Lower leg skin (tissue), 4 donors: ENCODE measurements around the gene FBXW8. TPM values are rescaled to one million over a fixed set of nuclear protein-coding genes. Genes with fewer than 3 reads are reported as not detected.

Experiments used
- DNase-seq, 2 donors: peaks; one replicate each; pipeline ENCODE4 v3.0.0-alpha.2; 2019; ENCODE audit warnings: low spot score in 2 of 2
- H3K4me3 ChIP-seq: fragments of 200-600 bp; sonication (generic); 2 replicates; pipeline ENCODE4 v1.5.1; 2017; ENCODE audit warnings: mild to moderate bottlenecking, low read depth; ENCODE audit not compliant: poor library complexity, severe bottlenecking
- POLR2A ChIP-seq, 2 donors: fragments of 450-650 bp; IDR thresholded peaks; one replicate each; pipeline ENCODE4 v1.6.1; 2016 to 2017; ENCODE audit warnings: antibody characterized with exemption in 2 of 2, mild to moderate bottlenecking in 1 of 2, moderate library complexity in 1 of 2
- WGBS, 2 donors: methylation state at CpG; one replicate each; pipeline ENCODE4 v1.1.5; 2018; 5-methylcytosine and 5-hydroxymethylcytosine counted together
- intact Hi-C: fragments of 100-400 bp; cut with DNase I; formaldehyde crosslinking; loops from one replicate; pipeline ENCODE4 v1.15.0; 2023; ENCODE audit warnings: low total_unique reads
- total RNA-seq, 4 donors: library from RNA; depleted of rRNA; stranded (reverse); fragments of >200 nt; gene quantifications; one replicate each; pipeline ENCODE4 v1.1.0, GENCODE V29; 2016
- TF ChIP-seq, protein P1 (sequence below), 3 donors: fragments of 450-650 bp; IDR thresholded peaks; one replicate each; pipeline ENCODE4 v1.5.1; 2016; ENCODE audit warnings: antibody characterized with exemption in 3 of 3, mild to moderate bottlenecking in 3 of 3, moderate library complexity in 2 of 3

FBXW8 gene
- total RNA-seq, 4 donors from 2014 or later: 8.1 to 17.0 (median 15.8) TPM

DNA sequence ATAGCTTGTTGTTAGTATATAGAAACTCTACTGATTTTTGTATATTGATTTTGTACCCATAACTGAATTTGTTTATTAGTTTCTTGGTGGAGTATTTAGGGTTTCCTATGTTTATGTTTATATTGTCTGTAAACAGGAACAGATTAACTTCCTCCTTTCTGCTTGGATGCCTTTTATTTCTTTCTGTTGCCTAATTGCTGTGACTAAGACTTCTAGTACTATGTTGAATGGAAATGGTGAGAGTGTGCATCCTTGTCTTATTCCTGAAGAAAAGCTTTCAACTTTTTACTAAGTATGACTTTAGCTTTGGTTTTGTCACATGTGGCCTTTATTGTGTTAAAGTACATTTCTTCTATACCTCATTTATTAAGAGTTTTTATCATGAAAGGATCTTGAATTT, 20.9 kb downstream of the FBXW8 start:
- TF ChIP-seq POLR2A (IDR thresholded peaks at IDR 0.05): no peak
- TF ChIP-seq, protein P1, sequence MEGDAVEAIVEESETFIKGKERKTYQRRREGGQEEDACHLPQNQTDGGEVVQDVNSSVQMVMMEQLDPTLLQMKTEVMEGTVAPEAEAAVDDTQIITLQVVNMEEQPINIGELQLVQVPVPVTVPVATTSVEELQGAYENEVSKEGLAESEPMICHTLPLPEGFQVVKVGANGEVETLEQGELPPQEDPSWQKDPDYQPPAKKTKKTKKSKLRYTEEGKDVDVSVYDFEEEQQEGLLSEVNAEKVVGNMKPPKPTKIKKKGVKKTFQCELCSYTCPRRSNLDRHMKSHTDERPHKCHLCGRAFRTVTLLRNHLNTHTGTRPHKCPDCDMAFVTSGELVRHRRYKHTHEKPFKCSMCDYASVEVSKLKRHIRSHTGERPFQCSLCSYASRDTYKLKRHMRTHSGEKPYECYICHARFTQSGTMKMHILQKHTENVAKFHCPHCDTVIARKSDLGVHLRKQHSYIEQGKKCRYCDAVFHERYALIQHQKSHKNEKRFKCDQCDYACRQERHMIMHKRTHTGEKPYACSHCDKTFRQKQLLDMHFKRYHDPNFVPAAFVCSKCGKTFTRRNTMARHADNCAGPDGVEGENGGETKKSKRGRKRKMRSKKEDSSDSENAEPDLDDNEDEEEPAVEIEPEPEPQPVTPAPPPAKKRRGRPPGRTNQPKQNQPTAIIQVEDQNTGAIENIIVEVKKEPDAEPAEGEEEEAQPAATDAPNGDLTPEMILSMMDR (IDR thresholded peaks at IDR 0.05): no peak
- intact Hi-C loops: no loop called here
- no peak overlapping the region for H3K4me3 ChIP-seq
- no peak for DNase-seq

DNA sequence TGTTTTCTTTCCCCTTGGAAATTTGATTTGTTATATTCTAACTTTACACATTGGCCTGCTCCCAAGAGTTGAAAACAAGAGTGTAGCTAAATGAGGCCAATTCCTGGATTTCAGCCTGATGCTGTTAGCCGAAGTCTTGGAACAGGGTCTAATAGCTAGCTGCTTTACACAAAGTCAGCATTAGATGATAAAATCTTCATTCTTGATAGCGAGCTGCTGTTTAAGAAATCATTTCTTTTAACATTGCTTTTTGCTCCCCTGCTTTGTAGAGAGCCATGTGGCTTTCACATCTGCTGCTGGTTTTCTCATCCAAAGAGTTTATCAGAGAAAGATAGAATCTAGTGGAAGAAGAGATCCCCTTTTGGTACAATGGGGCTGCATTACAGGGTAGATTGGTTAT, 22.3 kb downstream of the FBXW8 start:
- 38 to 47% methylated on average over 2 of the region's 2 CpGs for WGBS, 2 donors
- H3K4me3 ChIP-seq: no peak overlapping the region
- DNase-seq: no peak
- TF ChIP-seq, protein P1 (IDR thresholded peaks at IDR 0.05): no peak
- no peak for TF ChIP-seq POLR2A (IDR thresholded peaks at IDR 0.05)
- intact Hi-C loops: no loop called here

DNA sequence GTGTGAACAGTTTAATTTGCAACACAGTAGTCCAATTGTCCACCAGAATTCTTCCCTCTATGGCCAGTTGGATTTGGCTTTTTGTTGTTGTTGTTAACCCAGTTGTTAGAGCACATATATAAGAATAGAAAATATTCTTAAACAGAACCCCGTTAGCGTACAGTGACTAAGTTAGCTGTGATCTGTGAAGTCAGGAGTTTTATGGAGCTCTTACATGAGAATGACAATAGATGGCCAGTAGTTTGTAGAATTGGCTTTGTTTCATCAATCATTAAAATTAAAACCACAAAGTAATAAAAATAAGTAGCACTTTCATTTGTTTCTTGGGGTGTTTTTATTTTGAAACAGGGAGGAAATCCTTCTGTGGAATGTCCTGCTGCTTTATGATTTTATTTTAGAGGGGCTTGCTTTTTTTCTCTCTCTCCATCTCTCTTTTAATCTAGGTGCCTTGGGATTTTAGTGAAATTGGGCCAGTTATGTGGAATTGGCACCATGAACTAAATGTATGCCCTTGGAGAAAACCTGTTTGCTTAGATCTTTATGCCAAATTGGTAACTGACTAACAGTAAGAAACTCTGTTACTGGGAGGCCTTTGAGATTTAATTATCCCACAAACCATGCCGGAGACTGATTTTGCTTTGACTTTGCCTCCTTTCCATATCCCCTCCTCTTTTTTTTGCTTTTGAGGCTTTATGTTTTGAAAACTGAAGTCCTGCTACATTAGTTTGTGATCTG, 22.9 kb downstream of the FBXW8 start:
- DNase-seq: no peak
- intact Hi-C loops: no loop called here
- no peak overlapping the region for H3K4me3 ChIP-seq
- no peak for TF ChIP-seq POLR2A (IDR thresholded peaks at IDR 0.05)
- TF ChIP-seq, protein P1 (IDR thresholded peaks at IDR 0.05): no peak
- WGBS, 2 donors: 63 to 65% methylated on average over 3 of the region's 3 CpGs

DNA sequence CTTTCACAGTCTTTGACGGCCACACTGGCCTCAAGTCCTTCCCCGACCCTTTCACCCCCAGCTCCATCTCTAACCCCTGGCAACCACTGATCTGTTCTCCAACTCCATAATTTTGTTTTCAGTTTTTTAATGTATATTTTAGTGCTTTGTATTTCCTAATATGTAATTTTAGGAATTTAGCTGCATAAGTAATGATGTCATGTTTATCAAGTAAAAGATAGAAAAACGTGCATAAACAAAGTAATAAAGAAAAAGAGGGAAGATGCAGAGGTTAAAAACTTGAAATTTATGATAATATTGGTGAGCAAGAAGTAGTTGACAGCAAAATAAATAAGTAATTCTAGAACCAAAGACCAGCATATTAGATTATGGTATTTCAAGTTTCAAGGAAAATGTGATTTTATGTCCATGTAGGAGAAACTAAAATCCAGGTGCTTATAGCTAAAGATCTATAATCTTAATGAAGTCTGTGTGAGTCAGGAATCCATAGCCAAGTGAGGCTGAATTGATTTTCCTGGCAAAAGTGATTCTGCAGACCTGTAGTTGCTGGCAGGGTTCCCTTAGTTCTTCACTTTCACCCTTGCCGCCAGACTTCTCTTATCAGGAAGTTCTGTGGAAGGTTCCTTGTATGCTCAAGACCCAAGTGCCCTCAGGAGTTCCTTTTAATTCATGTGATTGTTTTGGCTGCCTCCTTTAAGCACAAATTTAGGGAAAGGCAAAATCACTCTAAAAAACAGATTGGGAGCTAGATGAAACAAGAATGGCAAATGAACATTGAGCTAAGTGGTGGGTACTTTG, 24.4 kb downstream of the FBXW8 start:
- TF ChIP-seq, protein P1 (IDR thresholded peaks at IDR 0.05): no peak
- TF ChIP-seq POLR2A (IDR thresholded peaks at IDR 0.05): no peak
- intact Hi-C loops: no loop called here
- H3K4me3 ChIP-seq: no peak overlapping the region
- DNase-seq: no peak
- whole genome bisulfite sequencing, 2 donors: 76 to 77% methylated on average over 4 of the region's 4 CpGs

DNA sequence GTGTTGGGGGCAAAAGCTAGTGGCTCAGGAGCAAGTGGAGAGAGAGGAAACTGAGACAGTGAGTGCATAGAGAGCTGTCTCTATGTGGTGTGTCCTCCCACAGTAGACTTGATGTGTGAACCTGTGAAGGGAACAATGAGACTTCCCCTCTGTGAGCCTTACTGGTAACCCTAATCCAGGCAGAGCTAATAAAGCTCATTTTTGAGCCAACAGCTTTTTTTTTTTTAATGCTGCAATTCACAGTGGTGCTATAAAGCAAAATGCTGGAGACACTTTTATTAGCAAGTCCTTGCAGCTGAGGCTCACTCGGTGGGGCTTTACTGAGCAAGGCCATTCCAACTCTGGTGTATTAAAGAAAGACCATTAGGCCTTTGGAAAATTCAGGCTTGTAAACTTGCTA, 26.9 kb downstream of the FBXW8 start:
- no peak overlapping the region for H3K4me3 ChIP-seq
- 51 to 77% methylated on average over 1 of the region's 1 CpG for WGBS, 2 donors
- no peak for DNase-seq
- TF ChIP-seq, protein P1 (IDR thresholded peaks at IDR 0.05): no peak
- no peak for TF ChIP-seq POLR2A (IDR thresholded peaks at IDR 0.05)
- intact Hi-C loops: no loop called here
